Adrenal gland (tissue), 5 donors: ENCODE measurements around the gene BRD2.

Source experiments
- CTCF ChIP-seq, 6 experiments: fragments of 450-650 bp in 4 of 6; fragments of 200-600 bp in 2 of 6; sonication (generic) in 1 of 6; IDR thresholded peaks; 1 replicate in 5 of 6; 2 replicates in 1 of 6; pipeline versions ENCODE4 v1.5.1 to v1.8.0; 2016 to 2021; ENCODE audit warnings: antibody characterized with exemption in 6 of 6, mild to moderate bottlenecking in 2 of 6, moderate library complexity in 1 of 6
- POLR2A ChIP-seq, 2 donors: fragments of 450-650 bp; IDR thresholded peaks; one replicate each; pipeline ENCODE4 v1.6.1; 2017; ENCODE audit warnings: antibody characterized with exemption in 2 of 2, mild to moderate bottlenecking in 2 of 2, moderate library complexity in 1 of 2
- donor health status: DM: no; HTN: no; CAD: no.

- TF ChIP-seq CTCF (IDR thresholded peaks at IDR 0.05) (no peak), POLR2A (IDR thresholded peaks at IDR 0.05) (no peak)
These were observed 2.2 kb downstream of the BRD2 start for GRCh38 chr6:32970413-32971241.
